Right atrium auricular region (tissue), 2 donors: ENCODE data around the gene NCOA7. TPM values are rescaled to one million over a fixed set of nuclear protein-coding genes. Genes with fewer than 3 reads are reported as not detected.
A peak's percentile ranks its signal among the peaks of the same experiment; 100 is the strongest.
"Not testable (repeated sequence)": the region's sequence is repeated elsewhere in the genome, so short reads cannot be mapped to it uniquely, and the experiment has no call there.

Experiments
- DNase-seq: peaks from one replicate; pipeline ENCODE4 v3.0.0-alpha.2; 2019; ENCODE audit warnings: low spot score
- H3K27ac ChIP-seq, 2 donors: fragments of 200-600 bp; sonication (generic); 1 replicate in 1 of 2; 2 replicates in 1 of 2; pipeline ENCODE4 v1.5.1; 2016 to 2019
- H3K27me3 ChIP-seq, 2 donors: fragments of 200-600 bp; sonication (generic); one replicate each; pipeline versions ENCODE4 v1.5.1 to v1.6.0; 2017 to 2019
- H3K36me3 ChIP-seq: fragments of 200-600 bp; sonication (generic); one replicate; pipeline ENCODE4 v1.5.1; 2016
- H3K4me1 ChIP-seq, 2 donors: fragments of 200-600 bp; sonication (generic); one replicate each; pipeline versions ENCODE4 v1.5.1 to v1.6.0; 2017 to 2019
- H3K4me3 ChIP-seq, 2 donors: fragments of 200-600 bp; sonication (generic); 1 replicate in 1 of 2; 2 replicates in 1 of 2; pipeline ENCODE4 v1.5.1; 2017 to 2019; ENCODE audit warnings: mild to moderate bottlenecking in 1 of 2, moderate library complexity in 1 of 2
- H3K9me3 ChIP-seq, 2 donors: fragments of 200-600 bp; sonication (generic); one replicate each; pipeline ENCODE4 v1.5.1; 2019
- CTCF ChIP-seq, 2 donors: fragments of 200-600 bp; sonication (generic); IDR thresholded peaks; one replicate each; pipeline ENCODE4 v1.5.1; 2019; ENCODE audit warnings: antibody characterized with exemption in 2 of 2
- total RNA-seq, 2 donors: library from RNA; depleted of rRNA; stranded (reverse); fragments of >200 nt; gene quantifications; one replicate each; pipeline ENCODE4 v1.1.0, GENCODE V29; 2016

NCOA7 gene
- total RNA-seq, 2 donors from 2014 or later: 12.2 to 12.7 TPM

DNA sequence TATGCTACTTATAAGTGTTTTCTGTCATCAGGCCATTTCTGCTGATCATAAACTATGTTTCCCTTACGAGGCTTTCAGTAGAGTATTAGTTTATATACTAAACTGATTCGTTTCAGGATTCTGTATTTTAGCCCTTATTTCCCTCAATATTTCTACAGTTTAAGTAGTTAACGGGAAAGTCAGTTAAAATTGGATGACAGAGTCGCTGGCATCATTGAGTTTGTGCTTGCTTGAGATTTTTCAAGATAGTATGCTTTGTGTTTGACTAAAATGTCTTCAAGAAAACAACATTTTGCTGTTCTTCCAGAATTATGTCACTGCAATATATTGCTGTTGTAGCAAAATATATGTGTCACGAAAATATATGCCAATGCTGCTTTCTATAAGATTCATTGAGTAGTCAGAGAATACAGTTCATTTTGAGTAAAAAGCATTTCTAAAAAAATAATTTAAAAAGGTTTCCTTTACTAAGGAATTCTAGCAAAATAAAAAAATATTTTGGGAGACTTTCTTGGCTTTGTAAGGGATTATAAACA lies 51.4 kb downstream of the NCOA7 start:
- DNase-seq: no peak
- Histone ChIP-seq H3K4me3 (no peak overlapping the region), H3K27ac (no peak overlapping the region), H3K36me3 (no peaks in the 10 kb centered on the region), H3K9me3 (no peaks in the 10 kb centered on the region), H3K4me1 (peaks cover 0 to 20% of the 10 kb centered on the region in 2 donors), H3K27me3 (no peaks in the 10 kb centered on the region)
- no peak for TF ChIP-seq CTCF (IDR thresholded peaks at IDR 0.05)

DNA sequence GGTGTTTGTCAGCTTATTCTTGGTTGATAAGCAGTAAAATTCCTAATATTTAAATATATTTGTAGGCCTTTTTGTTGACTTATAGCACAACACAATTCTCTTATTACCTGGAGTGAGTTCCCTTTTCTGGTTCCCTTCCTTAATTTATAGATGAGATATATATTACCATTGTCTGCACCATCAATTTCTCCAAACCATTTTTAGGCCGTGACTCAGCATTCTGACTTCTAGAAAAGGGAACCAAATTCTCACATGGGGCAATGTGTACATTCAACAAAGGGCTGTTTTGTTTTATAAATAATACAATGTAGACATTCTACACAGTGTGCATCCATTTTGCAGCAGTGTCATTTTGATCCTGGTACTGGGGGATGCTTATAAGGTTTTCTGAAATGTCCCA lies 52.8 kb downstream of the NCOA7 start:
- H3K4me1 ChIP-seq: peaks cover 0 to 20% of the 10 kb centered on the region in 2 donors
- no peak overlapping the region for H3K27ac ChIP-seq

GRCh38 chr6:125844989-125845388 lies 54.2 kb downstream of the NCOA7 start:
- H3K4me1 ChIP-seq: peaks cover 0 to 20% of the 10 kb centered on the region in 2 donors
- no peaks in the 10 kb centered on the region for H3K9me3 ChIP-seq
- no peak for DNase-seq
- H3K36me3 ChIP-seq: no peaks in the 10 kb centered on the region
- H3K4me3 ChIP-seq: no peak overlapping the region
- no peak for TF ChIP-seq CTCF (IDR thresholded peaks at IDR 0.05)
- H3K27me3 ChIP-seq: no peaks in the 10 kb centered on the region
- H3K27ac ChIP-seq: peak overlapping the region; percentile 36 to 41

More for the DNA sequence above, 52.8 kb downstream of the NCOA7 start:
- Histone ChIP-seq H3K36me3 (no peaks in the 10 kb centered on the region), H3K9me3 (no peaks in the 10 kb centered on the region), H3K4me3 (no peak overlapping the region), H3K27me3 (no peaks in the 10 kb centered on the region)
- TF ChIP-seq CTCF (IDR thresholded peaks at IDR 0.05): no peak
- no peak for DNase-seq

DNA sequence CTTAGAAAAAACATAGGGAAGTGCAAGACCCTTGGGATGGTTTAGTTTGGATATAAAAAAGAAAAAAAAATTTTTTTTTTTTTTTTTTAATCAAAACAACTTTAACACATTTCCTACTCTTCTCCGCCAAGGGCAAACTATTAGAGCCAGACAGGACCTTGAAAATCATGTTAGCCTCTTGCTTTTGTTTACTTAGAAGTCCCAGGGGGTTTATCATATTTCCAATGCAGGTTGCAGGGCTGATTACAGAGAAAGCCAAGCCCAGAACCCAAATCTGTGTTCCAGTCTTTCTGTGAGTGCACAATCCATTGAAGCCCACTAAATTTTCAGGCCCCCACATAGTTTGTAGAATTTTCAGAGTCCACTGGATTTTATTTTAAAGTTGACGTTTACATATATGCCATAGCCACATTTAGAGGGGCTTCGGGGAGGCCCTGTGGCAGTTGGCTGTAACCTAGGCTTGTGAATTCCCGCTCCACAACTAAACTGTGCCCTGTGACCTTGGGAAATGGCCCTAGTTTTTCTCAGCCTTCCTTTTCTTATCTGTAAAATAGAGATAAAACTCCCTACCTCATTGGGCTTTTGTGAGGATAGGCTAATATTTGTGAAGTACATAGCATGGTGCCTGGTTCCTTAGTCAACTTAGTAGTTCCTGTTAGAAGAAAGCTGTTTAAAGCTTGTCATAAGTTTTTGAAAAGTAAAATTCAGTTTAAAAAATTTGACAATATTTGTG lies 55.7 kb downstream of the NCOA7 start:
- no peak overlapping the region for H3K4me3 ChIP-seq
- H3K36me3 ChIP-seq: no peaks in the 10 kb centered on the region
- no peaks in the 10 kb centered on the region for H3K27me3 ChIP-seq
- peak overlapping the region in 1 of 2 donors; percentile 41 for H3K27ac ChIP-seq
- TF ChIP-seq CTCF (IDR thresholded peaks at IDR 0.05): no peak
- DNase-seq: no peak
- H3K9me3 ChIP-seq: no peaks in the 10 kb centered on the region
- H3K4me1 ChIP-seq: peaks cover 0 to 20% of the 10 kb centered on the region in 2 donors

- not testable (repeated sequence) for H3K27me3 ChIP-seq, H3K36me3 ChIP-seq, H3K9me3 ChIP-seq, H3K27ac ChIP-seq, H3K4me3 ChIP-seq, DNase-seq
- peaks cover 0 to 20% of the 10 kb centered on the region in 2 donors for H3K4me1 ChIP-seq
Measured at GRCh38 chr6:125848286-125848685, 57.5 kb downstream of the NCOA7 start.

DNA sequence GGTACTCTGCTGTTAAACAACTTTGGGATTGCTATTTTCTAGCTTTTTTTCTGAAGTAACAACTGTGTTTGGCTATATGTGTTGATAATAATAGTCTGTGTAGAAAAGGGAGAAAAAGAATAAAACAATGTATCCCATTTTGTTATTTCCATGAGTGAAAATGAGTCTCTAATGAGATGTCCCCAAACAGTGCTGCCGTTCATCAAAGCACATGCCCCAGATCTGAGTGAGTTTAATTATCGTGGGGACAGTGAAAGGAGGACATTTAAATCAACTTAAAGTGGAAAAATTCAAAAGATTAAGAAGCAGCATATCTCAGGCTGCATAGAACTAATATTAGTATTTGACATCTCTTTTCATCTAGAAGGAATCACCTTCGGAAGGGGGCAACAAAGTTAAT lies 59.6 kb downstream of the NCOA7 start:
- no peak for DNase-seq
- Histone ChIP-seq H3K27me3 (no peaks in the 10 kb centered on the region), H3K4me1 (peaks cover 0 to 14% of the 10 kb centered on the region in 2 donors), H3K9me3 (no peaks in the 10 kb centered on the region), H3K36me3 (peaks cover under 1% of the 10 kb centered on the region), H3K4me3 (no peak overlapping the region), H3K27ac (no peak overlapping the region)
- no peak for TF ChIP-seq CTCF (IDR thresholded peaks at IDR 0.05)
